ENCODE results near the gene ICA1. TPM values are rescaled to one million over a fixed set of nuclear protein-coding genes. Genes with fewer than 3 reads are reported as not detected.

The ICA1 gene
- total RNA-seq, 1 donor from 2014 or later, result 13.1 TPM

DNA sequence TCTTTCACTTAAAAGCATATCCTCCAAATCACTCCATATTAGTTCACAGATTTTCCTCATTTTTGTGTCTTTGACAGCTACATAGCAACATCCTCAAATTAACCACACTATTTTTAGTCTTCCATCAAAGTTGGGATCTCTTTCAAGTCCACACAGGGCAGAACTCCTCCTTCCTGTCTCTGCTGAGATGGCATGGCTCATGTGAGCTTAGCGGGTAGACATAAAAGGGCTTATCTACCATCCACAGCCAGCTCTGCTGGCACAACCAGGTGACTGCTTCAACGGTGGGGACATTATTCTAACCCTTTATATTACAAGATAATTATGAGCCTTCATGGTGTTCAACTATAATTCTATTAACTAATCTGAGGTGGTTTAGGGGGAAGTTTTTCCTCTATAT lies 35.5 kb downstream of the ICA1 start:
- Mint-ChIP-seq H3K9me3 (no peaks in the 10 kb centered on the region), H3K27ac (no peak overlapping the region), H3K4me3 (no peak overlapping the region), H3K36me3 (no peaks in the 10 kb centered on the region), H3K27me3 (ENCODE audit: insufficient read depth, low read depth) (no peaks in the 10 kb centered on the region), H3K4me1 (peaks cover 14% of the 10 kb centered on the region)
- Histone ChIP-seq H3K4me1 (peaks cover 9% of the 10 kb centered on the region), H4K20me1 (ENCODE audit: low read depth) (no peaks in the 10 kb centered on the region), H3K36me3 (no peaks in the 10 kb centered on the region), H3K9ac (no peak overlapping the region), H3F3A (ENCODE audit: low read depth) (peaks cover 10% of the 10 kb centered on the region), H3K27ac (no peak overlapping the region), H3K79me2 (ENCODE audit: low read depth) (no peaks in the 10 kb centered on the region), H2AFZ (replicated peaks) (no peak overlapping the region), H3K4me2 (no peak overlapping the region), H3K4me3 (no peak overlapping the region), H3K9me3 (ENCODE audit: low read depth) (no peaks in the 10 kb centered on the region), H3K27me3 (no peaks in the 10 kb centered on the region)
- no peak for TF ChIP-seq EZH2 (IDR thresholded peaks at IDR 0.05)
- TF ChIP-seq, protein P1, sequence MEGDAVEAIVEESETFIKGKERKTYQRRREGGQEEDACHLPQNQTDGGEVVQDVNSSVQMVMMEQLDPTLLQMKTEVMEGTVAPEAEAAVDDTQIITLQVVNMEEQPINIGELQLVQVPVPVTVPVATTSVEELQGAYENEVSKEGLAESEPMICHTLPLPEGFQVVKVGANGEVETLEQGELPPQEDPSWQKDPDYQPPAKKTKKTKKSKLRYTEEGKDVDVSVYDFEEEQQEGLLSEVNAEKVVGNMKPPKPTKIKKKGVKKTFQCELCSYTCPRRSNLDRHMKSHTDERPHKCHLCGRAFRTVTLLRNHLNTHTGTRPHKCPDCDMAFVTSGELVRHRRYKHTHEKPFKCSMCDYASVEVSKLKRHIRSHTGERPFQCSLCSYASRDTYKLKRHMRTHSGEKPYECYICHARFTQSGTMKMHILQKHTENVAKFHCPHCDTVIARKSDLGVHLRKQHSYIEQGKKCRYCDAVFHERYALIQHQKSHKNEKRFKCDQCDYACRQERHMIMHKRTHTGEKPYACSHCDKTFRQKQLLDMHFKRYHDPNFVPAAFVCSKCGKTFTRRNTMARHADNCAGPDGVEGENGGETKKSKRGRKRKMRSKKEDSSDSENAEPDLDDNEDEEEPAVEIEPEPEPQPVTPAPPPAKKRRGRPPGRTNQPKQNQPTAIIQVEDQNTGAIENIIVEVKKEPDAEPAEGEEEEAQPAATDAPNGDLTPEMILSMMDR (IDR thresholded peaks at IDR 0.05), result no peak
- DNase-seq (ENCODE audit: low spot score), result no peak

DNA sequence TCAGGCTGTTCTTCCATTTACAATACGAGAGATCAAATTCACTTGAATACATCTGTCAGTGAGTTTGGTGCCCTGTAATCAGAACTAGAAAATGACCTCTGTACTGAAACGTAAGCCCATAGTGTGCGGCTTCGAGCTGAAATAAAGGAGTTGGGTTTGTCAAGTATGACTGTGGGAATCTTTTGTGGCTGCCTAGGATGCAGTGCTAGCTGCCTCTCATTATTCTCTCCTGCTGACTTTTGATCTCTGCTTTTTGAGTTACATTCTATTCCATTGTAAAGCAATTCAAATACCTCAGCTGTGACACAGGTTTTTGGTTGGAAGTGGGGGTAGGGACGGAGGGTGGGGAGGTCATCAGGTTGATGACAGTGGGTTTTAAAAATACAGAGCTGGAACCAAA lies 40.4 kb downstream of the ICA1 start:
- Mint-ChIP-seq H3K4me3 (peak overlapping the region; percentile 52), H3K4me1 (peaks cover 33% of the 10 kb centered on the region), H3K9me3 (no peaks in the 10 kb centered on the region), H3K27ac (peak overlapping the region; percentile 92), H3K27me3 (ENCODE audit: insufficient read depth, low read depth) (peaks cover 2% of the 10 kb centered on the region), H3K36me3 (no peaks in the 10 kb centered on the region)
- no peak for TF ChIP-seq EZH2 (IDR thresholded peaks at IDR 0.05)
- no peak for TF ChIP-seq EZH2phosphoT487 (IDR thresholded peaks at IDR 0.05)
- TF ChIP-seq, protein P1 (IDR thresholded peaks at IDR 0.05), result no peak
- Histone ChIP-seq H3K4me3 (no peak overlapping the region), H3K79me2 (ENCODE audit: low read depth) (no peaks in the 10 kb centered on the region), H3K9me3 (ENCODE audit: low read depth) (no peaks in the 10 kb centered on the region), H3K27me3 (no peaks in the 10 kb centered on the region), H3K27ac (no peak overlapping the region), H3K4me2 (peak overlapping the region; percentile 61), H2AFZ (replicated peaks) (peak overlapping the region; percentile 73), H4K20me1 (ENCODE audit: low read depth) (no peaks in the 10 kb centered on the region), H3K4me1 (peaks cover 18% of the 10 kb centered on the region), H3K9ac (no peak overlapping the region), H3K36me3 (no peaks in the 10 kb centered on the region), H3F3A (ENCODE audit: low read depth) (peaks cover 18% of the 10 kb centered on the region)
- DNase-seq (ENCODE audit: low spot score), result peak; percentile 43

DNA sequence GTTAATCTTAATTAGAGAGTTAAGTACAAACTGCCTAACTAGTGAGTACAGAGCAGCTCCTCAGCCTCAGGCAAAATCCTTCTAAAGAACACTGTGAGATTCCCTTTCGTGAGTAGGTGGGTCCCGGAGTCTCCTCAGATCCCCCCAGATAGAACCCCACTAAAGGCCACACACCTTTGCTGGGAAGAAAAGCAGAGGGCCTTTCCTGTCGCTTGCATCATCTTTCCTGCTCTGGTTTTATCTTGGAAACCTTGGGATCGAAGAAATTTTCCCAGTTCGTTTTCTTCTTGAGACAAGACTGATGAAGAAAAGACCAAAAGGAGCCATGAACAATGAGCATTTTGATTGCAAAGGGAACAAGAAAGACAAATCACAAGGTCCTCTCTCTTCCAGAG lies 40.9 kb downstream of the ICA1 start:
- Histone ChIP-seq H3K4me2 (peak overlapping the region; percentile 61), H3K27me3 (no peaks in the 10 kb centered on the region), H2AFZ (replicated peaks) (peak overlapping the region; percentile 73), H3K9me3 (ENCODE audit: low read depth) (no peaks in the 10 kb centered on the region), H3K27ac (no peak overlapping the region), H4K20me1 (ENCODE audit: low read depth) (no peaks in the 10 kb centered on the region), H3K9ac (no peak overlapping the region), H3K4me3 (no peak overlapping the region), H3K79me2 (ENCODE audit: low read depth) (no peaks in the 10 kb centered on the region), H3K36me3 (no peaks in the 10 kb centered on the region), H3K4me1 (peaks cover 18% of the 10 kb centered on the region), H3F3A (ENCODE audit: low read depth) (peaks cover 18% of the 10 kb centered on the region)
- peak overlapping the region; percentile 52 for H3K4me3 Mint-ChIP-seq
- peaks cover 2% of the 10 kb centered on the region for H3K27me3 Mint-ChIP-seq (ENCODE audit: insufficient read depth, low read depth)
- peak; percentile 9 for DNase-seq (ENCODE audit: low spot score)
- H3K27ac Mint-ChIP-seq, result peak overlapping the region; percentile 92
- H3K36me3 Mint-ChIP-seq, result no peaks in the 10 kb centered on the region
- H3K4me1 Mint-ChIP-seq, result peaks cover 33% of the 10 kb centered on the region
- TF ChIP-seq, protein P1 (IDR thresholded peaks at IDR 0.05), result no peak
- TF ChIP-seq EZH2phosphoT487 (IDR thresholded peaks at IDR 0.05), result no peak
- no peak for TF ChIP-seq EZH2 (IDR thresholded peaks at IDR 0.05)
- no peaks in the 10 kb centered on the region for H3K9me3 Mint-ChIP-seq

All from neural progenitor cell (in vitro differentiated cells).